Measurements from ENCODE around the gene GDPGP1. TPM values are rescaled to one million over a fixed set of nuclear protein-coding genes. Genes with fewer than 3 reads are reported as not detected.
A peak's percentile ranks its signal among the peaks of the same experiment; 100 is the strongest.

The GDPGP1 gene
- total and polyA plus RNA-seq, 2 of the 4 experiments (the other 2 are of a cell fraction), result 2.3 to 4.1 TPM

- DNase-seq (no peak), ATAC-seq (ENCODE audit: low read depth) (no peak)
- Histone ChIP-seq H2BK20ac (ENCODE audit: low read depth, low read length) (no peak overlapping the region), H4K5ac (ENCODE audit: low read depth, low read length) (no peak overlapping the region), H3K9ac (ENCODE audit: low read depth, low read length) (no peak overlapping the region), H3K23ac (ENCODE audit: low read depth, low read length) (peak overlapping the region; percentile 34; the same call in 1 of the 2 replicates), H3K4me1 (ENCODE audit: control insufficient read depth, insufficient read depth, low read length) (peaks cover 8% of the 10 kb centered on the region), H3K79me1 (ENCODE audit: low read depth in 1 of 2, low read length in 2 of 2) (peaks cover 30 to 32% of the 10 kb centered on the region in 2 experiments; a peak in 3 of 4 replicates), H4K8ac (ENCODE audit: low read depth in 2 of 2, low read length in 2 of 2) (no peak overlapping the region), H3K27ac (ENCODE audit: insufficient read depth, low read length) (no peak overlapping the region), H4K20me1 (ENCODE audit: insufficient read depth, low read length) (no peaks in the 10 kb centered on the region; the same call in 1 of the 2 replicates), H2AK5ac (ENCODE audit: low read depth, low read length) (peak overlapping the region; percentile 30; the same call in 1 of the 2 replicates), H3K4me3 (ENCODE audit: insufficient read depth, low read depth, low read length) (no peak overlapping the region; the same call in 1 of the 2 replicates), H3K4me2 (ENCODE audit: low read depth, low read length) (peak overlapping the region; percentile 76; the same call in 1 of the 2 replicates), H2AK9ac (replicated peaks; ENCODE audit: low read depth, low read length, poor library complexity) (no peak overlapping the region), H3K14ac (replicated peaks; ENCODE audit: low read depth, low read length) (no peak overlapping the region), H3K56ac (ENCODE audit: extremely low read depth, insufficient read depth, low read length) (no peak overlapping the region), H3K18ac (ENCODE audit: low read depth, low read length) (no peak overlapping the region), H2BK120ac (ENCODE audit: low read depth, low read length) (no peak overlapping the region), H3K36me3 (ENCODE audit: control insufficient read depth, insufficient read depth, low read length) (no peaks in the 10 kb centered on the region; the same call in 1 of the 2 replicates), H2BK15ac (ENCODE audit: low read depth, low read length) (no peak overlapping the region), H3K4ac (ENCODE audit: low read depth, low read length) (no peak overlapping the region), H2BK5ac (ENCODE audit: low read depth, low read length, poor library complexity, severe bottlenecking) (no peak overlapping the region), H3K27me3 (ENCODE audit: control insufficient read depth, insufficient read depth, low read length) (no peaks in the 10 kb centered on the region), H3K9me3 (ENCODE audit: control insufficient read depth, insufficient read depth, low read length) (no peaks in the 10 kb centered on the region), H4K91ac (ENCODE audit: insufficient read depth, low read depth, low read length) (no peak overlapping the region), H2AFZ (replicated peaks; ENCODE audit: low read length, poor library complexity) (no peak overlapping the region), H3K9me1 (ENCODE audit: insufficient read depth, low read length) (peaks cover 12% of the 10 kb centered on the region; the same call in 1 of the 2 replicates)
- intact Hi-C loops (cut with micrococcal nuclease) (no loop called here), in situ Hi-C loops (cut with MboI; ENCODE audit: low sequenced_read_pairs) (no loop called here), dilution Hi-C loops (cut with HindIII; ENCODE audit: low sequenced_read_pairs, unreplicated experiment) (no loop called here)
- TF ChIP-seq RAD21 (IDR thresholded peaks at IDR 0.05; ENCODE audit: low read length), result no peak
- TF ChIP-seq MXI1 (IDR thresholded peaks at IDR 0.05; ENCODE audit: borderline replicate concordance, low read depth, low read length), result no peak
- no peak for TF ChIP-seq BHLHE40 (IDR thresholded peaks at IDR 0.05; ENCODE audit: low read depth, low read length)
- no peak for TF ChIP-seq RFX5 (IDR thresholded peaks at IDR 0.05; ENCODE audit: low read depth, low read length)
- TF ChIP-seq POLR2A (IDR thresholded peaks at IDR 0.05; ENCODE audit: low read depth, low read length), result no peak
- no peak for TF ChIP-seq SMC3 (IDR thresholded peaks at IDR 0.05; ENCODE audit: low read depth, low read length)
- no peak for TF ChIP-seq CHD1 (IDR thresholded peaks at IDR 0.05; ENCODE audit: low read depth, low read length)
- TF ChIP-seq CTCF (conservative IDR thresholded peaks at IDR 0.05; ENCODE audit: low read depth, low read length), result no peak
- TF ChIP-seq FOS (IDR thresholded peaks at IDR 0.05; ENCODE audit: low read depth, low read length), result no peak
- TF ChIP-seq USF2 (IDR thresholded peaks at IDR 0.05; ENCODE audit: low read depth, low read length), result no peak
- TF ChIP-seq RCOR1 (IDR thresholded peaks at IDR 0.05; ENCODE audit: insufficient replicate concordance, low read length), result no peak
- TF ChIP-seq CEBPB (IDR thresholded peaks at IDR 0.05; ENCODE audit: low read depth, low read length), result no peak
- no peak for TF ChIP-seq ELK1 (IDR thresholded peaks at IDR 0.05; ENCODE audit: borderline replicate concordance, low read depth, low read length)
- no peak for TF ChIP-seq MAZ (IDR thresholded peaks at IDR 0.05; ENCODE audit: borderline replicate concordance, low read depth, low read length)
- no peak for TF ChIP-seq NFE2L2 (IDR thresholded peaks at IDR 0.05; ENCODE audit: low read depth, low read length)
- no peak for TF ChIP-seq MAFK (IDR thresholded peaks at IDR 0.05; ENCODE audit: low read depth, low read length)
- no CpG with 5 or more reads among the region's 4 CpGs for WGBS, 2 experiments (ENCODE audit: extremely low coverage in 2 of 2, insufficient read length in 1 of 2)
- CTCF ChIA-PET, result interaction anchor here (0.6 to 1.1 kb wide), 3 partner anchors 11 to 79 kb away, joined by 3 to 4 read pairs (median 3); no protein-coding TSS in a partner anchor
- POLR2A ChIA-PET (ENCODE audit: unreplicated experiment), result no interaction called here
- no TSS peak for BruUV-seq (replicated peaks)
These were observed 31.1 kb upstream of the GDPGP1 start for GRCh38 chr15:90202929-90203328.
